B cell (primary cell): ENCODE results near the gene RINT1. TPM values are rescaled to one million over a fixed set of nuclear protein-coding genes. Genes with fewer than 3 reads are reported as not detected.

ENCODE experiments used
- ATAC-seq: fragments of 200-7000 bp; cut with Tn5 transposase; one replicate; pipeline ENCODE4 v1.10.0; 2021; ENCODE audit warnings: low read depth, mild to moderate bottlenecking, moderate number of reproducible peaks, moderate library complexity
- CTCF ChIA-PET: fragments of 350-600 bp; sonication (Branson Sonifier 250); formaldehyde crosslinking; loops from one replicate; lab custom pipeline; 2021; ENCODE audit warnings: antibody characterized with exemption, inconsistent platforms; lab: Charles Lee
- POLR2A ChIA-PET: fragments of 350-600 bp; sonication (Branson Sonifier 250); formaldehyde crosslinking; loops from one replicate; lab custom pipeline; 2021; ENCODE audit warnings: antibody characterized with exemption; lab: Charles Lee
- DNase-seq: peaks from one replicate; pipeline ENCODE4 v3.0.0; 2013
- H2AFZ ChIP-seq: 2 replicates; pipeline ENCODE4 v1.6.1; 2012; ENCODE audit warnings: mild to moderate bottlenecking, low read depth, low read length; ENCODE audit not compliant: insufficient read depth, poor library complexity, severe bottlenecking
- H3K27ac ChIP-seq, 2 donors: 1 replicate in 1 of 2; 2 replicates in 1 of 2; pipeline ENCODE4 v1.5.1; 2012 to 2013; ENCODE audit warnings: low read length in 2 of 2, mild to moderate bottlenecking in 2 of 2, moderate library complexity in 1 of 2
- H3K27me3 ChIP-seq, 4 experiments: fragments of 200-600 bp in 1 of 4; sonication (generic) in 1 of 4; replicated peaks in 1 of 4; 1 replicate in 2 of 4; 2 replicates in 2 of 4; pipeline versions ENCODE4 v1.6.1 to v1.7.0; 2013 to 2016; ENCODE audit warnings: low read length in 3 of 4, mild to moderate bottlenecking in 2 of 4, mixed read lengths in 1 of 4, moderate library complexity in 1 of 4; ENCODE audit not compliant: insufficient read depth in 4 of 4, control insufficient read depth in 3 of 4; ENCODE audit errors: control extremely low read depth in 1 of 4
- H3K36me3 ChIP-seq, 2 experiments: replicated peaks in 1 of 2; 1 replicate in 1 of 2; 2 replicates in 1 of 2; pipeline versions ENCODE4 v1.6.1 to v1.7.1; 2013; ENCODE audit warnings: low read length in 1 of 2; ENCODE audit not compliant: insufficient read depth in 2 of 2, control insufficient read depth in 1 of 2; ENCODE audit errors: control extremely low read depth in 1 of 2, extremely low read depth in 1 of 2
- H3K4me1 ChIP-seq, 2 donors: fragments of 200-600 bp in 1 of 2; sonication (generic) in 1 of 2; 1 replicate in 1 of 2; 2 replicates in 1 of 2; pipeline versions ENCODE4 v1.5.1 to v1.6.1; 2013 to 2017; ENCODE audit warnings: low read length in 2 of 2; ENCODE audit not compliant: control insufficient read depth in 2 of 2, insufficient read depth in 2 of 2
- H3K4me2 ChIP-seq: replicated peaks from 2 replicates; pipeline ENCODE3; 2012; ENCODE audit warnings: mild to moderate bottlenecking, low read depth, low read length; ENCODE audit not compliant: poor library complexity, severe bottlenecking
- H3K4me3 ChIP-seq, 5 experiments: fragments of 200-600 bp in 1 of 5; sonication (generic) in 1 of 5; 1 replicate in 3 of 5; 2 replicates in 2 of 5; pipeline versions ENCODE4 v1.5.1 to v1.7.0; 2011 to 2016; ENCODE audit warnings: low read length in 4 of 5, mild to moderate bottlenecking in 4 of 5, low read depth in 2 of 5, control low read depth in 1 of 5, moderate library complexity in 1 of 5; ENCODE audit not compliant: insufficient read depth in 1 of 5; ENCODE audit errors: control extremely low read depth in 1 of 5, extremely low read depth in 1 of 5
- H3K79me2 ChIP-seq: fragments of 200-600 bp; sonication (generic); one replicate; pipeline ENCODE4 v1.6.0; 2016; ENCODE audit warnings: low read length; ENCODE audit not compliant: control insufficient read depth, insufficient read depth
- H3K9ac ChIP-seq: fragments of 200-600 bp; sonication (generic); 2 replicates; pipeline ENCODE4 v1.6.1; 2017; ENCODE audit warnings: mild to moderate bottlenecking, low read length, moderate library complexity
- H3K9me3 ChIP-seq, 3 donors: one replicate each; pipeline versions ENCODE4 v1.6.1 to v1.7.1; 2013; ENCODE audit warnings: low read length in 2 of 3; ENCODE audit not compliant: control insufficient read depth in 2 of 3, insufficient read depth in 1 of 3; ENCODE audit errors: control extremely low read depth in 1 of 3
- H4K20me1 ChIP-seq: 2 replicates; pipeline ENCODE4 v1.6.0; 2012; ENCODE audit warnings: mild to moderate bottlenecking, low read length; ENCODE audit not compliant: insufficient read depth, control insufficient read depth, poor library complexity, severe bottlenecking
- H3K27ac Mint-ChIP-seq: one replicate; pipeline ENCODE4 v1.8.0; 2021; ENCODE audit warnings: mixed read lengths
- H3K27me3 Mint-ChIP-seq: one replicate; pipeline ENCODE4 v1.8.0; 2021; ENCODE audit warnings: mixed read lengths
- H3K4me1 Mint-ChIP-seq: one replicate; pipeline ENCODE4 v1.8.0; 2021; ENCODE audit warnings: mixed read lengths
- H3K4me3 Mint-ChIP-seq: one replicate; pipeline ENCODE4 v1.8.0; 2021; ENCODE audit warnings: mixed read lengths
- H3K9me3 Mint-ChIP-seq: one replicate; pipeline ENCODE4 v1.8.0; 2022; ENCODE audit warnings: mixed read lengths; ENCODE audit not compliant: insufficient read depth
- CTCF ChIP-seq: fragments of 200-600 bp; IDR thresholded peaks from one replicate; pipeline ENCODE4 v1.8.0; 2022; ENCODE audit warnings: antibody characterized with exemption, mild to moderate bottlenecking
- EZH2 ChIP-seq: IDR thresholded peaks from 2 replicates; pipeline ENCODE4 v1.6.1; 2012; ENCODE audit warnings: borderline replicate concordance, low read depth, mild to moderate bottlenecking, moderate library complexity, low read length; ENCODE audit not compliant: insufficient read depth, poor library complexity, severe bottlenecking
- WGBS: methylation state at CpG from one replicate; pipeline ENCODE4 v1.1.5; 2013; ENCODE audit warnings: missing lambda C conversion rate; ENCODE audit not compliant: insufficient coverage; 5-methylcytosine and 5-hydroxymethylcytosine counted together
- intact Hi-C: fragments of 100-400 bp; cut with micrococcal nuclease; formaldehyde crosslinking; loops from one replicate; pipeline ENCODE4 v1.10.0; 2022
- polyA plus RNA-seq: library from polyadenylated mRNA; depleted of rRNA; stranded (reverse); fragments of >200 nt; gene quantifications from 2 replicates; pipeline ENCODE4 v1.2.3, GENCODE V29; 2012
- total RNA-seq, 2 donors: library from RNA; stranded (reverse); fragments of 120-200 nt in 1 of 2; gene quantifications; 1 replicate in 1 of 2; 2 replicates in 1 of 2; pipeline versions ENCODE4 v1.2.3 to v1.2.4, GENCODE V29; 2013 to 2022

RINT1 gene
- total and polyA plus RNA-seq, 2 donors (not counting 1 experiment from before 2014, with no cell fraction given), result 12.4 to 27.2 TPM

- no peak for DNase-seq
- no peak overlapping the region for H3K4me3 ChIP-seq
- H2AFZ ChIP-seq, result no peak overlapping the region
- no peak overlapping the region for H3K4me2 ChIP-seq
- H3K4me1 ChIP-seq, result no peaks in the 10 kb centered on the region
- H3K27ac ChIP-seq, result no peak overlapping the region
- Mint-ChIP-seq H3K4me1 (no peaks in the 10 kb centered on the region), H3K27ac (no peak overlapping the region), H3K4me3 (no peak overlapping the region), H3K9me3 (no peaks in the 10 kb centered on the region), H3K27me3 (no peaks in the 10 kb centered on the region)
- no peak overlapping the region for H3K9ac ChIP-seq
- H3K27me3 ChIP-seq, result no peaks in the 10 kb centered on the region
- peaks cover 0 to 4% of the 10 kb centered on the region in 2 experiments for H3K36me3 ChIP-seq
- no peak for ATAC-seq
- CTCF ChIA-PET, result no interaction called here
- intact Hi-C loops, result no loop called here
- no peaks in the 10 kb centered on the region for H3K79me2 ChIP-seq
- 96% methylated on average over 9 of the region's 19 CpGs for WGBS
- peaks cover 0 to 2% (median 0%) of the 10 kb centered on the region in 3 donors for H3K9me3 ChIP-seq
- POLR2A ChIA-PET, result interaction anchor here (0.7 kb wide), 1 partner anchor 9 kb away, joined by 3 read pairs; no protein-coding TSS in a partner anchor
- no peak for TF ChIP-seq CTCF
- TF ChIP-seq EZH2, result no peak
- no peaks in the 10 kb centered on the region for H4K20me1 ChIP-seq
Observed at GRCh38 chr7:105602325-105603305, 70.6 kb downstream of the RINT1 start.
